GM19455 (cell line): ENCODE data around the gene PCDHGC5.
A peak's percentile ranks its signal among the peaks of the same experiment; 100 is the strongest.

Experiments used
- ATAC-seq: cut with Tn5 transposase; IDR thresholded peaks from one replicate; pipeline ENCODE4 v1.9.1; 2021; ENCODE audit not compliant: unreplicated experiment

PCDHGC5 gene

DNA sequence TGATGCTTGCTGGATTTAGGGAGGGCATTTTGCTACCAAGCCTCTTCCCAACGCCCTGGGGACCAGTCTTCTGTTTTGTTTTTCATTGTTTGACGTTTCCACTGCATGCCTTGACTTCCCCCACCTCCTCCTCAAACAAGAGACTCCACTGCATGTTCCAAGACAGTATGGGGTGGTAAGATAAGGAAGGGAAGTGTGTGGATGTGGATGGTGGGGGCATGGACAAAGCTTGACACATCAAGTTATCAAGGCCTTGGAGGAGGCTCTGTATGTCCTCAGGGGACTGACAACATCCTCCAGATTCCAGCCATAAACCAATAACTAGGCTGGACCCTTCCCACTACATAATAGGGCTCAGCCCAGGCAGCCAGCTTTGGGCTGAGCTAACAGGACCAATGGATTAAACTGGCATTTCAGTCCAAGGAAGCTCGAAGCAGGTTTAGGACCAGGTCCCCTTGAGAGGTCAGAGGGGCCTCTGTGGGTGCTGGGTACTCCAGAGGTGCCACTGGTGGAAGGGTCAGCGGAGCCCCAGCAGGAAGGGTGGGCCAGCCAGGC is 23.0 kb downstream of the PCDHGC5 start:
- no peak for ATAC-seq

DNA sequence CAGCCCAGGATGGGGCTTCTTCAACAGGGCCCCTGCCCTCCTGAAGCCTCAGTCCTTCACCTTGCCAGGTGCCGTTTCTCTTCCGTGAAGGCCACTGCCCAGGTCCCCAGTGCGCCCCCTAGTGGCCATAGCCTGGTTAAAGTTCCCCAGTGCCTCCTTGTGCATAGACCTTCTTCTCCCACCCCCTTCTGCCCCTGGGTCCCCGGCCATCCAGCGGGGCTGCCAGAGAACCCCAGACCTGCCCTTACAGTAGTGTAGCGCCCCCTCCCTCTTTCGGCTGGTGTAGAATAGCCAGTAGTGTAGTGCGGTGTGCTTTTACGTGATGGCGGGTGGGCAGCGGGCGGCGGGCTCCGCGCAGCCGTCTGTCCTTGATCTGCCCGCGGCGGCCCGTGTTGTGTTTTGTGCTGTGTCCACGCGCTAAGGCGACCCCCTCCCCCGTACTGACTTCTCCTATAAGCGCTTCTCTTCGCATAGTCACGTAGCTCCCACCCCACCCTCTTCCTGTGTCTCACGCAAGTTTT is 23.6 kb downstream of the PCDHGC5 start:
- no peak for ATAC-seq

DNA sequence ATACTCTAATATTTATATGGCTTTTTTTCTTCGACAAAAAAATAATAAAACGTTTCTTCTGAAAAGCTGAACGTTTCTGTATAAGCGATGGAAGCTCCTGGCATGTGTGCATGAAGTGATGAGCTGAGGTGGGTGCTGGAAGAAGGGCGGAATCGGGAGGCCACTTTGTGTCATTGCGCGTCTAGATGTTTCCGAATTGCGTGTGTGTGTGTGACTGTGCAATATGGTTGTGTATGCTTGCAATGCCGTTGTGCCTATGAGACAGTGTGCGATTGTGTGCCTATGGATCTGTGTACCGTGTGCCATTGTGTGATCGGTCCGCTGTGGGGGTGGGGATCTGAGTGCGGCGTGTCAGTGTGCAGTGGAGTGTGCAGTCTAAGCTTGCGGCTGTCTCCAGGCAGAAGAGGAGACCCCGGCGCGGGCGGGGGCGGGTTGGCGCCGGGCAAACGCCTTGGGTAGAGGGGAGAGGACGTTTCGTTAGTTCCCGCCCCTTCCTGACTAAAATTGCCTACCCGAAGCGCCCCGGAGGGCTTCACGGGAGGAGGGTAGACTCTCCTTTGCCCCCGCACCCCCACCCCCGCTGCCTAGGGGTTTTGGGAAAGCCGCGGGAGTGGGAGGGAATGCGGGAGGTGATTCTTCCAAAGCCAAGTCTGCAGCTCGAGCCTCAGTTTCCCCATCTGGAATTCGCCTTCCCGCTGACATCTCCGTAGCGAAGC is 24.2 kb downstream of the PCDHGC5 start:
- no peak for ATAC-seq

DNA sequence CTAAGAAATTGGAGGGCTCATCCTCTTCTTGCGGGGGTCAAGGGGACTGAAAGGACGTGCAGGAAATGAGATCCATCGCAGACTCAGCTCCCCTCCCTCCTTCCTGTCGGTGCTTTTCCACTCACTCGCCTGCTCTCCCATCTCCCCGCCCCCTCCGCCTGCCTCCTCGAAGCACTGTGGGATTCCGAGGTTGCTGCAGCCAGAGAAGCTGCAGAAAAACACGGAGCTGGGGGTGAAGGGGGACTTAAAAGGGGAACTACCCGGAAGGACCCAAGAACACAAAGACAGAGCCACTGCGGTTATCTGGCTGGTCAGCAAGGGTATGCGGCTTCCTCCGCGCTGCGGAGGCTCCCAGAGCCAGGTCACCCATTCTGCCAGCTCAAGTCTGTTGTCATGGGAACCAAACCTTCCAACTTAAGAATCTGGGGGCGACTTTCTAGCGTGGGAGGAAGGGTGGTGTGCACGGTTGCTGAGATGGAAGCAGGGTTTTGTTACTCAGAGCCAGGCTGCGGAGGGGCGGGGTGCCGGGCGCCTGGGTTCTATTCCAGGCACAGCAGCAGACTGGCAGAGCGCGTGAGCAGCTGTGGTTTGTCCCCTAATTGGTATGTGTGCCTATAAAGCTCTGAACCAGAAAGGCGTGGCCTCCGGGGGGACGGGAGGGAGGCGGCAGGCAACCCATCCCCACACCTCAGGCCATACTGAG is 24.9 kb downstream of the PCDHGC5 start:
- ATAC-seq, result peak; percentile 21

DNA sequence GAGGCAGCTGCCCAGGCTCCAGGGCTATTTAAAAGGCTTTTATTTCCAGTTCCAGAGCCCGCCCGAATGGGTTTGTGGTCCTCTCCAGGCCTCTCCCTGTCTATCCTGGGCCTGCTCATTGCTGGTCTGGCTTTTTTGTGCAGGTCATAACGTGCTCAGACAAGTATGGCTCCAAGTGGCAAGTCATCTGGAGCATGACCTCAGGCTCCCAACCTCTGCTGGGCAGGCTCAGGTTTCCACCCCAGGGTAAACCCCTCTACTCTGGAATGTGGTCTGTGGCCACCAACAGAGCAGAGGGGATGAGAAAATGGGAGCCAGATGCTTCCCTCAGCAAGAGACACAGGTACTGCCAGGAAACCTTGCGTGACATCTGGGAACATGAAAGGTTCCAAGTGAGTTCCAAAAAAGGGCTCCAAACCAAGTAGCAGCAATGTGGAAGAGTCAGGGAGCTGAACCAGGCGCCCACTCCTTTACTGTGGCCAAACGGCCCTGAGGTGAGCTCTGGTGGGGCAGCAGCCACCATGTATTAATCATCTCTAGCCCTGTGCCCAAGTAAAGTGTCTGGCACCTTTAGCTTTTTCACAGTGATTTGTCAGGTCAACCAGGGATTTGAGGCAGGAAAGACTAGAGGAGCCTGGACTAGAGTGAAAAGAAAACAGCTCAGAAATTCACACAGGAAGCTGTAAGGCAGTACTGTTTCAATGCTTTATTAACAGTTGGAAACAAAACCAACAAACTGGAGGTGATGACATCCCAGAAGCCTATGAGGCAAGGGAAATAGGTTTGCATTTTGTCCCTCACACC is 25.7 kb downstream of the PCDHGC5 start:
- peak; percentile 6 for ATAC-seq

DNA sequence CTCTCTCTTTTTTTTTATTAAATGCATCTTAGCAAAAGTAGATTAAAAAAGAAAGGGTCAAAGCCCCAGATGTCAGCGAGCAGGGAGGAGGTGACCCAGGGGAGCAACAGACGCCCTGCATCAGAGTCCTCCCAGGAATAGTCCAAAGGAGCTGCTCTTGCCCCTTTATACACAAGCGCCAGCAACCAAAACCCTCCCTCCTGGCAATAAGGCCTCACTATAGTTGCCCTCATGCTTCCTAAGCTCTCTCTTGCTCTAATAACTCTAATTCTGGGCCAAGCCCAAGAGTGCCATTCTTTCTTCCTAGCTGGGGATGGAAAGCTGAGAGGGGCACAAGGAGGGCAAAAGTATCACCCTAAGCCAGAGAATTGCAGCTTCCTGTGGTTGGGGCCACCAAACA is 26.3 kb downstream of the PCDHGC5 start:
- no peak for ATAC-seq

DNA sequence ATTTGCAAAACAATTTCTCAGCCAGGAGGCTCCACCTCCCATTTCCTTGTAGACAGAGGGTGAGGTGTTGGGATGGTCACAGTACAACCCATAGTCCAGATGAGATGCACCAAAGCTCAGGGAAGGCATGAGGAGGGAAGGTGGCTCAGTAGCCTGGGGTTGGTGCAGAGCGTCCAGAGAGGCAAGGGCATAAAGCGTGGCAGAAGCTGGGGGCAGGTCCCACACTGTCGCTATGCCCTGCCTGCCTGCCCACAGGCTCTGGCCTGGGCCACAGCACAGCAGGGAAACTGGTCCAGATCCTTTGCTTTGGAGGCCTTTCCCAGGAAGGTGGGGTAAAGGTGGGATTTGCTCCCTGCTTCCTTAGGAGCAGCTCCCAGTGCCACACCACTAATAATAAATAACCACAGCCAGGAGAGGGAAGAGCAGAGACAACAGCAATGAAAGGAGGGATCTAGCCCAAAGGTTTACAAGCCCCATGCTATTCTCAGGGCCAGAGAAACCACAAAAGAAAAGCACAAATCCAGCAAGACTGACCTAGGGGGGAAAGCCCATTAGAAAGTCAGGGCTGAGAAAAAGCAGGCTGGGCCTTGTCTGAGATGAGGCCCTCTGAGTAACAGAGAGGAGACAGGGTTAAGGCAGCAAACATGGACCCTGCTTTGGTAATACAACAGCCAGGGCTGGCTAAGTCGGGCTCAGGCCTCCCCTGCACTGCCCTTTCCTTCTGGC is 27.2 kb downstream of the PCDHGC5 start:
- ATAC-seq, result no peak

DNA sequence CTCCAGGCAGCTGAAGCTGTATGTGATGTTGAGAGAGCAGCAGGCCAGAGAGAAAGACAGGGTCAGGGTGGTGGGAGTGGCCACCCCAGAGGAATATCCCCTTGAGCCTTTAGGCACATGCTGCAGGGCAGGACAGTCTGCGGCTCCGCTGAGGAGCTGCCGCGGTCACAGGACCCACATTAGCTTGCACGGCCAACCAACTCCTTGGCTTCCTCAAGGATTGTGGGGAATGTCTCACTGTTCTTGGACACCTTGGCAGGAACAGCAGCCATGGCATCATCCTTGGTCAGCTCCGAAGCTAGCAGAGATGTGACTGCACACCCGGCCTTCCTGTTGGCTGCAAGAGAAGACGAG is 27.8 kb downstream of the PCDHGC5 start:
- no peak for ATAC-seq

DNA sequence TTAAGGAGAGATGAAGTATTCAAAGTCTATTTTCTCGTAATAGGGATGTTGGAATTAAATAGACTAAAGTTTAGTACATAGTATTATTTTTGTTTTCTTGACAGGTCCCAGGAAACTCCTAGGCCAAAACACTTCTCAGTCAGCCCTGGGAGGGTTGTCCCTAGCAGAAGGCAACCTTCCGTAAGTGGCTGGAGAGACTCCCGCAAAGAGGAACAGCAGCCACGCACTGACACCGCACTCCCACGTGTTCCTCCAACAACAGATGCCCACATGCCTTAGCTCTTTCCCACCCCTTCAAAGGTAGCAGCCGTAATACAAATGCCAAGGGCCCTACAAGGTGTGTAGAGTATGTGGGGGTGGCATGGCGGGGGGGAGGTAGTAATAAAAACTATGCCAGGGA is 28.4 kb downstream of the PCDHGC5 start:
- ATAC-seq, result no peak

DNA sequence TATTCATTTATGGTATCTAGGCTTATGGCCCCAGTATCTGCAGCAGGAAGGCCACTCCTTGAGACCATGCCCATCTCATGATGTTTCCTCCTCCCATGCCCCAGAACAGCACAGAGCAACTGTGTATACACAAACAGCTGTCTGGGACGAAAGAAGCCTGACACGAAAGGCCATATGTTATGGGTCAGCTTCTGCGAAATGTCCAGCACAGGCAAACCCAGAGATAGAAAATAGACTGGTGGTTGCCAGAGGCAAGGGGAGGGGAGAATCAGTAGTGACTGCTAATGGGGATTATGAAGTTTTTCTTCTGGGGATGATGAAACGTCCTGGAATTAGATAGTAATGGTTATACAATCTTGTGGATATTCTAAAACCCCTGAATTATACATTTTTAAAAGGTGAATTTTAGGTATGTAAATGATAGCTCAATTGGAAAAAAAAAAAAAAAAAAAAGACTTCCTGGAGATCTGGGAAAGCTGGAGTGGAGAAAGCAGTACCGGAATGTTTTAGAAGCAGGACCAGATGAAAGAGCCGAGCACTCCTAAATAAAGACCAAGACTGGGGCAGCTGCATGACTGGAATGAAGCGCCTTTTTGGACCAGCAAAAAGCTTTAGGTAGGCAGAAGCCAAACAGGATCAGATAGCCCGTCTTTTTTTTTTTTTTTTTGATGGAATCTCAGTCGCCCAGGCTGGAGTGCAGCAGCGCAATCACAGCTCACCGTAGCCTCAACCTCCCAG is 29.2 kb downstream of the PCDHGC5 start:
- no peak for ATAC-seq

DNA sequence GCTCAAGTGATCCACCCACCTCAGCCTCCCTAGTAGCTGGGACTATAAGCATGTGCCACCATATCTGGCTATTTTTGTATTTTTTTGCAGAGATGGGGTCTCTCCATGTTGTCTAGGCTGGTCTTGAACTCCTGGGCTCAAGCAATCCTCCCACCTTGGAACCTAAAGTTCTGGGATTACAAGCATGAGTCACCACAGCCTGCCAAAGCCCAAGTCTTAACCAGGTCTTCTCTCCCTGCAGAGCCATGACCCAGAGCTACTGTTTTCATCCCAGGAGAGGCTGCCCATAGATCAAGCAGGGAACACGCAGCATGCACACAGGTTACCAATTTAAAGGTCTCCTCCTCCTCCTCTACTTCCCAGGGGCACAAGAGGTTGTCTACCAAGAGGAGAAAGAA is 29.7 kb downstream of the PCDHGC5 start:
- ATAC-seq, result no peak

DNA sequence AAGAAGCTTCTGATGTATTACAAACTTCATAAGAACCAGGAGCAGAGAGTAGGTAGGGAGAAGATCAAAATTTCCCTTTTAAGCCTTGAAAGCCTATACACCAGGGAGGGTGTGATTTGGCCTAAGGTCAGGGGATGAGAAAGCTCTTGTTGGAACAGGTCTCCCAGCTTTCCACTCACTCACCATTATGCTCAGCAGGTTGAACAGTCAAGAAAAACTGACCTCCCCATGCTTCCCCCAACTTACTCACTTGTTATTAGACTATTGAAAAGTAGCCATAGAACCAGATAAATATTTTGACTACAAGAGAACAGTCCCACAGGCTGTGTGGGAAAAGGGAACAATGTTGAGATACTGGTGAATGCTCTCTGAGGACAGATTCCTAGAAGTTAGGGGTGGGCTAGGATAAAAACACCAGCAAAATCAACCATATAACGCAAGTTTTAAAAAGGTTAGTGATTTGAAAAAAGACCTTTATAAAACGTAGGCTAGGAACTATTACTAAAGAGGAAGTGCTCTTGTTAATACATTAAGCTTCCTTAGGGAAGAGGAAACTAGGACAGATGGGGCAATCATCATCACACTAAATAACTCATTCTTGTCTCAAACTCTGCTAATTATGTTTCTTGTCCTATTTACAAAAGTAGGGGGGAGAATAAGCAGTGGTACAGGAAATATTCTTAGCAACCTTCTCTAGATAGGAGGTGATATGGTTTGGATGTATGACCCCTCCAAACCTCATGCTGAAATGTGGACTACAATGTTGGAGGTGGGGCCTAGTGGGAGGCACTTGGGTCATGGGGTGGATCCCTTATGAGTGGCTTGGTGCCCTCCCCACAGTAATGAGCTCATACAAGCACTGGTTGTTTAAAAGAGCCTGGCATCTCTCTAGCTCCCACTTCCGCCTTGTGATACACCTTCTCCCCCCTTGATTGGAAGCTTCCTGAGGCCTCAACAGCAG is 31.0 kb downstream of the PCDHGC5 start:
- no peak for ATAC-seq

DNA sequence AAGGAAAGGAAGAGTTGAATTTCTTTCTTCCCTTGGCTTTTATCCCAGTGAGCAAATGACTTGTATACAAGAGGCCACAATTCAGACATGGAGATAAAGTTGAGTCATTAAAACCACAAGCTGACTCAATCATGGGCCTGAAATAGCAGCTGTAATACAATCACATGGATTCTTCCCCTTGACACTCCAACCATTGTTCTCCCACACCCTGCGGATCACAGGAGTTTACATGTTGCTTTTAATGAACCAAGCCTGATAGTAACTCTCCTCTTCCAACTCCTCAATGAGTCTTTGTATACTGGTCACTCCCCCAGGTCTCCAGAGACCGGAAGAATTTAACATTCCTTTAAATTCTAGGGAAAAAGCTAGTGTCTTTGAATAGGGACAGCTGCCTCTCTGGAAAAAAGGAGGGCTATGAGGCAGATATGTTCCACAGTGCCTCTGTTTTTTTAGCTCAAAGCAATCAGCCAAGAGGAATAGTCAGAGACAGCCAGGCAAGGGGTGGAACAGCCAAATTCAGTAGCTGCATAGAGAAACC is 32.4 kb downstream of the PCDHGC5 start:
- ATAC-seq, result no peak

DNA sequence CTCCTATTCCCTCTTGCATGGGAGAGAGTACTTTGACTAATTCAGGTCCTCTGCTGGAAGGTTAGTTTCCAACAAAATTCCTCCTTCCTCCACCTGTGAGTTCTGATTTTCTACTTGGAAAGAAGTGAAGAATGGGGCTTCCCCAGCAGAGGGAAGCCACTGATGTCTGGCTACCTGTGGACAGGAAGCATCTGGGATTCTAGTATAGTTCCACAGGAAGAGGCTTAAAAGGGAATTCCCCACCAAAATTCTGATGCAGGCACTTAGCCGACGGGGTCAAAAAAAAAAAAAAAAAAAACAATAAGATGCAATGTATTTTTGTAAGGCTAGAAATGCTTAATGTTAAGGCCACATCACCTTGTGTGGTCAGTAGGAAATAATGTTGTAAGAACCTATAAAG is 33.4 kb downstream of the PCDHGC5 start:
- ATAC-seq, result no peak

DNA sequence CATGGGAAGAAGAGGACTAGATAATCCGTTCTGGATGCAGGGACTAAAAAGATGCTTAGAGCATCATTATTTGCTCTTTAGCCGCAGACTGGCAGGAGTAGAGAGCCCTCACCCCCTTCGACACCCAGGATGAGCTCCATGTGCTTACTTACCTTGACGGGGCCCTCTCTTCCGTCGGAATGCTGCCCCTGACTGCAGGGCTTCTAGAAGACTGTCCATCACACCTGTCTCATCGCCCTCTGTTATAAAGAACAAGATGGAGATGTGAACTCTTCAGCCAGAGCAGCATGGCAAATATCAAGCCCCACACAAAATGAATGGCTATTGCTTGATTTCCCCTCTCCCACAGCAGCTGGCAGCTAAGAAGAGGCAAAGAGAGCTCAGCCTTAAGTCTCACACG is 35.1 kb downstream of the PCDHGC5 start:
- ATAC-seq, result no peak

DNA sequence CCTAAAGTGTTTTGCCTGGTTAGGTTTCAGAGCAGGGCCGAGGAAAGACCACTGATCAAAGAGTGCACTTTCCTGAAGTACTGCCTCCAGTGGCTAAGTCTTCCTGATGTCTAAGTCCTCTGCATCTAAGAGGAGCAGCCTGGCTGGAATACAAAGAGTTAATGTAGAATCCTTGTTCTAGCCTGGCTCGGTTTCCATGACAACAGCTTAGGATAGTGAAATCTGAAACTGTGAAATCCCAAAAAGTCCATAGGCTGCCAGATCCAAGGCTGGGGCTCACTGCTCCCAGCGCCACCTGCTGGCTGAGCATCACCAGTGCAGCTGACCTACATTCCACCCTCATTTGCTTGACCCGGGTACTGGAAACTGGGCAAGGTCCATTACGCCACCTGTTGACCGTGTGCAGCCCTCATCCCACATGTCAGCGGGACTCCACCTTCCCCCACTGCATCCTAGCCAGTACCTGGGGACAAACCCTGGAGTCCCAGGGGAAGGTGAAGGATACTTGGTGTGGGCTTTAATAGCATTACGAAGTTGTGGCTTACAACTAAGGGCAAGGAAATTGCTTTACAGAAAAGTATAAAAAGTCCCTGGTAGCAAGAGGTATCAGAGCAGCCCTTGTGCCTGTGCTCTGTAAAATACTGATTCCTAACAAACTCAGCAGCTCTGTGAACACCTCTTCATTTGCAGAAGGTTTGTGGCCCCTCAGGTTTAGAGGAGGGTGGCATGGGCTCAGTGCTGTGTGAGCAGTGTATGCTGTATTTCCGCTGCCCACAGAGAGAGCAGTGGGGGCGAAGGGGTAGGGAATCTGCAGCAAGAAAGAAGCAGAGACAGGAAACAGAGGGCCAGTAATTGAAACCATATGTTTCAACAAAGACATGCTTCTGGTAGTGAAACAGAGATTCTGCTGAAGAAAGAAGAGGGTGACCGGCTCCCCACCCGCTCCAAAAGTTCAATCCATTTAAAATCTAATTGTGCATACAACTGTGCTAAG is 36.0 kb downstream of the PCDHGC5 start:
- ATAC-seq, result peak; percentile 55

DNA sequence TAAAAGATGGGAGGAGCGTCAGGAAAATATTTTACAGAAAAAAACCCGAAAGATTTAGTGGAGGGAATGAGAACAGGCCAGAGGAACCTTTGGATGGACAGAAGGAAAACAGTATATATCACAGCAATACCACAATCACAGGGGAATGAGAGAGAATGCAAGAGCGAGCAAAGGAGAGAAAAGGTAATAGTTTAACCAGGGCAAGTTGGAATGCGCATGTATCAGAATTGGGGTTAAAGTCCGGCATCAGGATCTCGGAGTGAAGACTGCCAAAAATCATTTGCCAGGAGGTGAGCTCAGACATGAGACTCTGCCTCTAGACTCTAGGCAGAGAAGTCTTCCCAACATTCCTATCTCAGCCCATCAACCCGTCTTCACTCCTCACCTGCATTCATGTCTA is 36.8 kb downstream of the PCDHGC5 start:
- no peak for ATAC-seq

DNA sequence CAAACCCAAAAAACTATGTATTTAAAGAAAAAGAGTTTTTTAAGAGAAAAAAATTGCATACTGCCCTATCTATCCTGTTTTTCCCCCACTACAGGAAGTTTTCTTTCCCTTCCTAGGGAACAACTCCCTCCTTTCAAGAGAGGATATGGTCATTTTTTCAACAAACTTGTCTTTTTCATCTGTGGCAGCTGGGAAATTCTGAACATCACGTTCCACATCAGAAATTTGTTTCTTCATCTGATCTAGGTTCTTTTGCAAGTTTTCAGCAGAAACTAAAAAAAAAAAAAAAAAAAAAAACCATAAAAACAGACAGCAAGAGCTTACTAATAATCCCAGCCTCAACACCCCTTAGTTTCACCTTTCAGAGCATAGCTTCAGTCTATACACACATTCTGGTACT is 38.5 kb downstream of the PCDHGC5 start:
- ATAC-seq, result no peak
